ENCODE measurements around the gene SLC6A12. TPM values are rescaled to one million over a fixed set of nuclear protein-coding genes. Genes with fewer than 3 reads are reported as not detected.

Gene SLC6A12
- total and polyA plus RNA-seq, 2 donors (not counting 3 experiments of a cell fraction or from before 2014, with no cell fraction given), result not detected

DNA sequence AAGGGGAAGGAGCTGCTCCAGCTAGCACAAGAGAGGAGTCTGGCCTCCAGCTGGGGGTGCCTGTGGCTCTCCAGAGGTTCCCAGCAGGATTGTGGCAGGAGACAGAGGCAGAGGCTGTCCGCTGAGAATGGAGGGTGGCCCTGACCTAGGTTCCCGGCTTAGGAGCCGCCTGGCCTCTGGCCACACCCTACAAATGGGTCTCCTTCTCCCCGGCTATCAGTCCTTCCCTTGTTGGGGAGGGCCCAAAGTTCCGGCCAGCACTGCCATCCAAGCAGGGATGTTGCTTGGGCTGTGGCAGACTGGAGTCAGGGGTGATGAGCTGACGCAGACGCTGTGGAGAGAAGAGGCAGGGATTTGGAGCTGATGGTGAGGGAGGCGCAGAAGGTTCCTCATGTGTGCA lies 23.1 kb downstream of the SLC6A12 start:
- Histone ChIP-seq H3K4me2 (ENCODE audit: insufficient read depth, low read length) (no peak overlapping the region), H4K20me1 (replicated peaks; ENCODE audit: control insufficient read depth, extremely low read depth, insufficient read depth, low read length) (no peaks in the 10 kb centered on the region), H3K27ac (ENCODE audit: insufficient read depth, low read depth, low read length) (no peak overlapping the region), H3K4me3 (replicated peaks in 1 of 3; ENCODE audit: insufficient read depth in 1 of 3, low read depth in 1 of 3, low read length in 3 of 3) (no peak overlapping the region), H3K4me1 (ENCODE audit: control insufficient read depth, extremely low read depth, insufficient read depth, low read length) (peaks cover 2% of the 10 kb centered on the region), H3K27me3 (ENCODE audit: control insufficient read depth in 2 of 2, insufficient read depth in 2 of 2, low read length in 2 of 2) (no peaks in the 10 kb centered on the region), H3K9me3 (replicated peaks; ENCODE audit: control insufficient read depth, insufficient read depth, low read length) (no peaks in the 10 kb centered on the region), H2AFZ (ENCODE audit: low read depth, low read length) (no peak overlapping the region), H3K79me2 (ENCODE audit: control insufficient read depth, insufficient read depth, low read length) (no peaks in the 10 kb centered on the region), H3K9ac (replicated peaks; ENCODE audit: extremely low read depth, insufficient read depth, low read length) (no peak overlapping the region), H3K9me1 (replicated peaks; ENCODE audit: control insufficient read depth, extremely low read depth, insufficient read depth, low read length) (no peaks in the 10 kb centered on the region), H3K36me3 (ENCODE audit: control insufficient read depth in 2 of 2, extremely low read depth in 1 of 2, insufficient read depth in 2 of 2, low read length in 2 of 2) (no peaks in the 10 kb centered on the region)
- no peak for FAIRE-seq
- dilution Hi-C loops (cut with MboI; ENCODE audit: extremely low pct_ligation_motif_present, low sequenced_read_pairs) (no loop called here), intact Hi-C loops (cut with micrococcal nuclease) (no loop called here)
- TF ChIP-seq POLR2AphosphoS5 (IDR thresholded peaks at IDR 0.05; ENCODE audit: insufficient read depth, low read depth, low read length) (no peak), JUN (IDR thresholded peaks at IDR 0.05; ENCODE audit: borderline replicate concordance, insufficient read depth, insufficient read length, low read depth) (no peak), FOS (IDR thresholded peaks at IDR 0.05; ENCODE audit: borderline replicate concordance, insufficient read depth, low read length) (no peak), GATA2 (IDR thresholded peaks at IDR 0.05; ENCODE audit: insufficient read depth, insufficient read length, low read depth, low read length) (no peak), MYC (IDR thresholded peaks at IDR 0.05; ENCODE audit: low read depth, low read length) (no peak), POLR2A (IDR thresholded peaks at IDR 0.05; ENCODE audit: low read depth, low read length) (no peak), EZH2 (IDR thresholded peaks at IDR 0.05; ENCODE audit: borderline replicate concordance, low read depth, low read length, severe bottlenecking) (no peak)
- TF ChIP-seq, protein P1, sequence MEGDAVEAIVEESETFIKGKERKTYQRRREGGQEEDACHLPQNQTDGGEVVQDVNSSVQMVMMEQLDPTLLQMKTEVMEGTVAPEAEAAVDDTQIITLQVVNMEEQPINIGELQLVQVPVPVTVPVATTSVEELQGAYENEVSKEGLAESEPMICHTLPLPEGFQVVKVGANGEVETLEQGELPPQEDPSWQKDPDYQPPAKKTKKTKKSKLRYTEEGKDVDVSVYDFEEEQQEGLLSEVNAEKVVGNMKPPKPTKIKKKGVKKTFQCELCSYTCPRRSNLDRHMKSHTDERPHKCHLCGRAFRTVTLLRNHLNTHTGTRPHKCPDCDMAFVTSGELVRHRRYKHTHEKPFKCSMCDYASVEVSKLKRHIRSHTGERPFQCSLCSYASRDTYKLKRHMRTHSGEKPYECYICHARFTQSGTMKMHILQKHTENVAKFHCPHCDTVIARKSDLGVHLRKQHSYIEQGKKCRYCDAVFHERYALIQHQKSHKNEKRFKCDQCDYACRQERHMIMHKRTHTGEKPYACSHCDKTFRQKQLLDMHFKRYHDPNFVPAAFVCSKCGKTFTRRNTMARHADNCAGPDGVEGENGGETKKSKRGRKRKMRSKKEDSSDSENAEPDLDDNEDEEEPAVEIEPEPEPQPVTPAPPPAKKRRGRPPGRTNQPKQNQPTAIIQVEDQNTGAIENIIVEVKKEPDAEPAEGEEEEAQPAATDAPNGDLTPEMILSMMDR (IDR thresholded peaks at IDR 0.05; ENCODE audit: extremely low read depth in 1 of 2, insufficient read depth in 1 of 2, low read depth in 1 of 2, low read length in 2 of 2), result no peak
- TF ChIP-seq, protein P2, sequence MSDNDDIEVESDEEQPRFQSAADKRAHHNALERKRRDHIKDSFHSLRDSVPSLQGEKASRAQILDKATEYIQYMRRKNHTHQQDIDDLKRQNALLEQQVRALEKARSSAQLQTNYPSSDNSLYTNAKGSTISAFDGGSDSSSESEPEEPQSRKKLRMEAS (IDR thresholded peaks at IDR 0.05; ENCODE audit: insufficient read depth, insufficient read length), result no peak
- ChIA-PET CTCF (interaction anchor here (0.7 kb wide), 1 partner anchor 13 kb away, joined by 3 read pairs; no protein-coding TSS in a partner anchor), POLR2A (no interaction called here)
- BruUV-seq (replicated peaks), result no TSS peak
- DNase-seq (ENCODE audit: low read depth, low spot score), result no peak

Measured in endothelial cell of umbilical vein (primary cell).